GM18511 (cell line): ENCODE results near the gene EEF1G.

Experiments used
- ATAC-seq: cut with Tn5 transposase; IDR thresholded peaks from one replicate; pipeline ENCODE4 v1.9.1; 2021; ENCODE audit warnings: mild to moderate bottlenecking, moderate library complexity; ENCODE audit not compliant: unreplicated experiment

Gene EEF1G

DNA sequence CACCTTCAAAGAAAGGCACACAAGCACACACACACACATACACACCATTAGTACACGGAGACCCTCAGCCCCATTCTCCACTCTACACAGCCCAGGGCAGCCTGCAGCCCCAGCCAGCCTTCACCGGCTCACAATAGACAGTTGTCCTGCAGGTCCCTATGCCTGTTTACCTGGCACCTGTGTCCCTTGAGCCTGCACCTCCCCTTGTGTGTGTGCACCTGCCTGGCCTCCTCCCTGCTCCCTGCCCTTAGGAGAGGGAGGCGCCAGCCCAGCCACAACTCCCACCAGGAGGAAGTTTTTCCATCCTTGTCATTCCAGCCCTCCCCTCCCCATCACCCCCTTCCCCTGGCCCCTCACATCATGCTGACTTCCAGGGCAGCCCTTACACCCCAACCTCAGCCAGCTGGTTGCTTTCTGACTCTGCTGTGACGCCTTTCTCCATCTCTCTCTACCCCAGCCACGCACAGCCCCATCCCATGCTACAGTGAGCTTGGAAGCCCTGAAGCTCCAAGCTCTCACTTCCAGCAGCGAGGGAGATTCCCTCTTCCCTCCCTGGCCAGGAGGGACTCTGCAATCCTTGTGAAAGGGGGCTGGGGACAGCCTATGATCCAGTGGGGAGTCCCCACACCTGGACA, 31.5 kb downstream of the EEF1G start:
- no peak for ATAC-seq

DNA sequence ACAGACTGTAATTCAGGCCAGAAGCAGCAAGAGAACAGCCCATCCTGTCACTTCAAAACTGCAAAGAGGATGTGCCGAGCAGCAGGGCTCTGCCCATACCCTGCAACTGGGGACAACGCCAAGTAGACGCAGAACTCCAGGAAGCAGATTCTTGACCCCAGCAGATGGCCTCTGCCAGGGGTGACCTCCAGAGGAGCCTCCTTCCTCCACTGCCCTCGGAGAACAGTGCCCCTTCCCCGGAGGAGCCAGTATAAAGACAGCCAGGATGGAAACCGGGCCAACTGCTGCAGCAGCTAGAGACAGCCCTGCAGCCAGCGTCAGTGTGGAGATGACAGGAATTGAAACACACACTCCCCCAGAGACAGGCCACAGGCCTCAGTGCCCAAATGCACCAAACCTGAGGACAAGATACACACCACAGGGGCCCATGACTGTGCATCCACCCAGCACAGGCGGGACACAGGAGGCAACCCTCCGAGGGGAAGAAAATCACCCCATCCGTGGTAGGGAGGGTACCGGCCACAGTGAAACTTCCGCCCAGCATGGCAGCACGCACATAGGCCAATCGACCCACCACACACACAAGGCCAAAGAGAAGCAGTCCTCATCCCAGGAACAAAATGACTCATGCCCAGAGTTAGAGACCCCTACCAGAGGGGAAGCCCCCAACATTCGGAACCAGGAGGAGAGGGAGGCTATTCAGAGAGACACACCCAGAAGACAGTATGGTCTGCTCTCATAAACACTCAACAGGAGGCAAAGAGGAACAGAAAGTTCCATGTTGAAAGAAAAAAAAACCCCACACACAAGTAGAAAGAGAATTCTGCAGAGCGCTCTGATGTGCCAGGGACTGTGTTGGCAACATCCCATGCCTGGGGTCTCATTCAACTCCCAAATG, 32.6 kb downstream of the EEF1G start:
- ATAC-seq = peak; percentile 56

- ATAC-seq = no peak
Observed at GRCh38 chr11:62539238-62539925, 34.3 kb downstream of the EEF1G start.

GRCh38 chr11:62538470-62539237, 35.0 kb downstream of the EEF1G start:
- no peak for ATAC-seq

DNA sequence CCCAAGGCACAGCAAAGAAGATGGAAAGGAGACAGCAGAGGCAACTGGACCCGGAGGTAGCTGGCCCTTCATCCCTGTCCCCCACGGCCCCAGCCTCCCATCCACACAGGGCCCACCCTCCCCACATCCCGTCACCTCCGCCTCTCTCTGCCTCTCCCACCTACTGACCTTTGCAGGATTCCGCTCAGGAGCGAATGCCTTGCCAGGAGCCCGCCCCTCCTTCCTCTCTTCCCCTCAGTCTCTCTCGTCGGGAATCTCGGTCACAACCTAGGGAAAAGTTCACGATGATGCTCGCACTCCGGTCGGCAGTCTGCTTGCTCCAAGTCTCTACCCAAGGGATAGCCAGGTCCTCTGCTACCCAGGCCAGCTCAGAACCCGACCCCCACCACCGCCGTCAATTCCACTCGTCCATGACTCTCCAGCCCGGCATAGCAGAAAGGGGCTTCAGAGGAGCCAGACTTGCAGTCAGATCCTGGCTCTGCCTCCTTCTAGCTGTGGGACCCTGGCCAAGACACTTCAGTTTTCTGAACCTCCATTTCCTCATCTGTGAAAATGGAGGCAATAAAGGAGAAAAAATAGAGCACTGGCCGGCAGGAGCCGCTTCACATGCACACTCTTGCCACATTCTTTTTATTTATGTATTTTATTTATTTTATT, 37.3 kb downstream of the EEF1G start:
- no peak for ATAC-seq

DNA sequence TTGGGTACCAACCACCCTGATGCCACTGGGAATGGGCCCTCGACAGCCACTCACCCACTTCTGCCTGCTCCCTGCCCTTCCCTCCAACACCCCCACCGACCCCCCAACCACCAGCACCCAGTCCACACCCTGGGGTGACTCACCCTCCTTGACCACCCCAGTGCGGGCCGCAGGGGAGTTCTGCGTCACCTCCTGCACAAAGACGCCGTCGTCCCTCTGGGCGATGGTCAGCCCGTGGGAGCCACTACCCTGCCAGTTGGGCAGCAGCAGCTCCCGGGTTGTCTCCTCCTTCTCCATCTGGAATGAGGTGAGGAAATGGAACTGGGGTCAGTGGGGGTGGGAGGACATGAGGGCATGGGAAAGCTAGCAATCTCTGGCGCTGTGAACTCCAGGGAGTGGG, 37.9 kb downstream of the EEF1G start:
- ATAC-seq = no peak

- no peak for ATAC-seq
Observed at GRCh38 chr11:62534779-62535545, 38.7 kb downstream of the EEF1G start.

DNA sequence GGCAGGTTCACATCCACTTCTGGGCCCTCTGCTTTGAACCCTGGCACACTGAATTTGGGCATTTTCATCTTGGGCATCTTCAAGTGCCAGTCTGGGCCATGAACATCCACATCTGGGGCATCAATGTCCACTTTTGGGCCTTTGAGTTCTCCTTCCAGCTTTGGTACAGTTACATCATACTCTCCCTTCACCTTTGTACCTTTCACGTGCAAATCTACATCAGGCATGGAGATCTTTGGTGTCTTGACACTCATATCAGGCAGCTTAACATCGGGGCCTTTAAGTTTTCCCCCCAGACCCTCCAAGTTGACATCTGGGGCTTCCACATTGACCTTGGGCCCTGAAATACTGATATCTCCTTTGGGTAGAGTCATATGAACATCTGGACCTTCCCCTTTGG, 41.6 kb downstream of the EEF1G start:
- ATAC-seq = no peak

DNA sequence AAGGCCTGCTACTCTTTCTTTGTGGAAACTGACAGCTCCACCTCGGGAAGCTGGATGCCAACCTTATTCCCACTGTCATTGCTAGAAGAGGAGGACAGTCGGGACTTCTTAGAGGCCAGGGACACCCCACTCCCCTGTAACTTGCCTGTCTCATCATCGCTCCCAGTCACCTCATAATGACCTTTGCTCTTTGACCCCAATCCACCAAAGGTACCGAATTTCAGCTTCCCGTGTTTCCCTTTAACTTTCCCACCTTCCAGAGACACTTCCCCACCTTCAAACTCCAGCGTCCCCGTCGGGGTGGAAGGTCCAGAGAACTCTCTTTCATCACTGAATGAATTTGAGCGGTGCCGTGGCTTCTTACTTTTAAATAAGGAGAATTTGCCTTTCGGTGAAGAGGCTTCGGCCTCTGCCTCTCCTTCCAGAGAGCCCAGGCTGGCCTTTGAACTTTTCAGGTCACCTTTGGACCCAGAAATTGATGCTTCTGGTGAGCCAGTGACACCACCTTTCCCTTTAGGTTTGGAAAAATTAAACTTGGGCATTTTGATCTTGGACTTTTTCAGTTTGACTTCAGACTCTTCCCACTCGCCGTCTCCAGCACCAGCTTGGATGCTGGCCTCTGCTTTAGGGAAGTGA, 56.8 kb downstream of the EEF1G start:
- no peak for ATAC-seq

- no peak for ATAC-seq
Observed at GRCh38 chr11:62514151-62514550, 59.5 kb downstream of the EEF1G start.

DNA sequence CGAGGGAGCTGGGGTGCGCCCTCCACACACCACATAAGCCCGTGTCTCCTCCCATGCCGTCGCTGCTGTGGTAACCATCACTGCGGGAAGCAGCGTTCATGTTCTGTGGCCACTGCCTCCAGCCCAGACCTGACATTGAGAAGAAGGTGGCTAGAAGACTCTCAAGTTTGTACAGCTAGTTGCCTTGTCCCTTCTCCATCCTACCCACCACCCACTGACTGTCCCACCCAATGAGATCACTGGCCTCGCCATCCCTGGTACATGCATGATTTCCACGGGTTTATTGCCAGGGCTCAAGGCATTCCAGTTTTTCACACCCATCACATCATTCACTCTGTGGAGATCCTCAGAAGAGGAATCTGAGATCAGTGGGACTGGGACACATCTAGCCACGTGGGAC, 60.1 kb downstream of the EEF1G start:
- no peak for ATAC-seq

- ATAC-seq = no peak
Observed at GRCh38 chr11:62512961-62513360, 60.7 kb downstream of the EEF1G start.
